CD14-positive monocyte (primary cell): ENCODE results near the gene HAPLN1. TPM values are rescaled to one million over a fixed set of nuclear protein-coding genes. Genes with fewer than 3 reads are reported as not detected.

ENCODE experiments used
- DNase-seq, 3 donors: peaks; one replicate each; pipeline ENCODE4 v3.0.0-alpha.2; 2011 to 2022
- H2AFZ ChIP-seq: 2 replicates; pipeline ENCODE4 v1.6.0; 2012; ENCODE audit warnings: mild to moderate bottlenecking, low read depth, low read length, inconsistent platforms; ENCODE audit not compliant: insufficient read depth, poor library complexity, severe bottlenecking
- H3K27ac ChIP-seq, 2 donors: 1 replicate in 1 of 2; 2 replicates in 1 of 2; pipeline ENCODE4 v1.5.1; 2012 to 2013; ENCODE audit warnings: low read length in 2 of 2, control low read depth in 1 of 2, inconsistent platforms in 1 of 2, low read depth in 1 of 2, mild to moderate bottlenecking in 1 of 2
- H3K27me3 ChIP-seq, 2 donors: one replicate each; pipeline versions ENCODE4 v1.6.0 to v1.6.1; 2011 to 2013; ENCODE audit warnings: low read length in 2 of 2; ENCODE audit not compliant: control insufficient read depth in 2 of 2, insufficient read depth in 2 of 2
- H3K36me3 ChIP-seq, 2 donors: replicated peaks in 1 of 2; 1 replicate in 1 of 2; 2 replicates in 1 of 2; pipeline versions ENCODE4 v1.5.1 to v1.6.1; 2012 to 2013; ENCODE audit warnings: low read length in 2 of 2, control low read depth in 1 of 2, inconsistent platforms in 1 of 2, mild to moderate bottlenecking in 1 of 2; ENCODE audit not compliant: insufficient read depth in 2 of 2, control insufficient read depth in 1 of 2
- H3K4me1 ChIP-seq, 2 donors: 1 replicate in 1 of 2; 2 replicates in 1 of 2; pipeline versions ENCODE4 v1.5.1 to v1.6.1; 2012 to 2013; ENCODE audit warnings: low read length in 2 of 2, control low read depth in 1 of 2, inconsistent platforms in 1 of 2, mild to moderate bottlenecking in 1 of 2, moderate library complexity in 1 of 2; ENCODE audit not compliant: insufficient read depth in 2 of 2, control insufficient read depth in 1 of 2
- H3K4me2 ChIP-seq: replicated peaks from 2 replicates; pipeline ENCODE3; 2012; ENCODE audit warnings: low read length, moderate library complexity, mild to moderate bottlenecking; ENCODE audit not compliant: poor library complexity, severe bottlenecking; ENCODE audit errors: extremely low read depth
- H3K4me3 ChIP-seq, 3 experiments: fragments of 200-600 bp in 1 of 3; sonication (generic) in 1 of 3; replicated peaks in 1 of 3; 1 replicate in 2 of 3; 2 replicates in 1 of 3; pipeline ENCODE4 v1.5.1; 2011 to 2013; ENCODE audit warnings: low read length in 3 of 3, mild to moderate bottlenecking in 3 of 3, control low read depth in 2 of 3, low read depth in 2 of 3, inconsistent platforms in 1 of 3, moderate library complexity in 1 of 3
- H3K79me2 ChIP-seq: 2 replicates; pipeline ENCODE4 v1.6.0; 2012; ENCODE audit warnings: mild to moderate bottlenecking, control low read depth, inconsistent platforms, low read length, moderate library complexity; ENCODE audit not compliant: insufficient read depth
- H3K9ac ChIP-seq: 2 replicates; pipeline ENCODE4 v1.6.0; 2017; ENCODE audit warnings: low read length, mild to moderate bottlenecking; ENCODE audit not compliant: insufficient read depth, poor library complexity, severe bottlenecking
- H3K9me3 ChIP-seq, 2 donors: replicated peaks in 1 of 2; 1 replicate in 1 of 2; 2 replicates in 1 of 2; pipeline versions ENCODE4 v1.5.1 to v1.6.1; 2012 to 2013; ENCODE audit warnings: low read length in 2 of 2, control low read depth in 1 of 2; ENCODE audit not compliant: control insufficient read depth in 1 of 2, insufficient read depth in 1 of 2
- H4K20me1 ChIP-seq: 2 replicates; pipeline ENCODE4 v1.6.0; 2012; ENCODE audit warnings: mild to moderate bottlenecking, low read length, control low read depth, moderate library complexity; ENCODE audit not compliant: insufficient read depth
- H3K27ac Mint-ChIP-seq, 7 donors: one replicate each; pipeline ENCODE4 v1.8.0; 2020; ENCODE audit warnings: mild to moderate bottlenecking in 7 of 7, mixed read lengths in 7 of 7, moderate library complexity in 6 of 7, inconsistent platforms in 2 of 7
- H3K27me3 Mint-ChIP-seq, 3 donors: one replicate each; pipeline ENCODE4 v1.8.0; 2021 to 2022; ENCODE audit warnings: low read depth in 3 of 3, mild to moderate bottlenecking in 3 of 3, mixed read lengths in 3 of 3, moderate library complexity in 3 of 3, inconsistent platforms in 1 of 3
- H3K36me3 Mint-ChIP-seq, 2 donors: one replicate each; pipeline ENCODE4 v1.8.0; 2020; ENCODE audit warnings: mixed read lengths in 2 of 2, inconsistent platforms in 1 of 2, mild to moderate bottlenecking in 1 of 2
- H3K4me1 Mint-ChIP-seq: one replicate; pipeline ENCODE4 v1.8.0; 2020; ENCODE audit warnings: mild to moderate bottlenecking, mixed read lengths
- H3K4me3 Mint-ChIP-seq, 2 donors: one replicate each; pipeline ENCODE4 v1.8.0; 2020; ENCODE audit warnings: mild to moderate bottlenecking in 2 of 2, mixed read lengths in 2 of 2, moderate library complexity in 1 of 2
- H3K9me3 Mint-ChIP-seq, 7 donors: one replicate each; pipeline ENCODE4 v1.8.0; 2020 to 2022; ENCODE audit warnings: mixed read lengths in 7 of 7, mild to moderate bottlenecking in 6 of 7, moderate library complexity in 6 of 7, inconsistent platforms in 2 of 7
- CTCF ChIP-seq: fragments of 200-600 bp; IDR thresholded peaks from one replicate; pipeline ENCODE4 v1.8.0; 2022; ENCODE audit warnings: antibody characterized with exemption, mild to moderate bottlenecking
- WGBS: methylation state at CpG from one replicate; pipeline ENCODE4 v1.1.5; 2013; ENCODE audit warnings: missing lambda C conversion rate; ENCODE audit not compliant: insufficient coverage; 5-methylcytosine and 5-hydroxymethylcytosine counted together
- intact Hi-C, 2 donors: fragments of 100-400 bp; cut with micrococcal nuclease; formaldehyde crosslinking; loops; one replicate each; pipeline versions ENCODE4 v1.15.0 to v1.15.1; 2023
- polyA plus RNA-seq, 3 donors: library from polyadenylated mRNA; depleted of rRNA in 1 of 3; unstranded in 2 of 3; stranded (reverse) in 1 of 3; fragments of 300-500 nt in 2 of 3; fragments of >200 nt in 1 of 3; fragmentation: Illumina TruSeq in 2 of 3; gene quantifications; 1 replicate in 2 of 3; 2 replicates in 1 of 3; pipeline ENCODE4 v1.2.3, GENCODE V29; 2012 to 2021

The HAPLN1 gene
- polyA plus RNA-seq, 3 donors: not detected

DNA sequence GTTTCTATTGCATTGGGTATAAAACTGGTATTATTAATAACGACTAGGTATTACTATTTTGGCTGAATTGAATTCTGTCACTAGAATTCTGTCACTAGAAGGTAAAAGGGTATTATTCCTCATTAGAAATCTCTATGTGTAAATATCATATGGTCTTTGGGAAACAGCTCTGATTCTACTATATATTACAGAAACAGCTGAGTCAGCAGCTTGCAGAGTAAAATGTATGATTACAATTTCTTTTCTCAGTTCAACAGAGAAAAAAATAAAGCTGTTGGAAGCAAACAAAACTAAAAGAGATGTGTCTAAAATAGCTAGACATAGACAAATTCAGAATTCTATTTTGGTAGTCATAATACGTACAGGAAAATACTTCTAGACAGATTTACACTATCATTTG is 48.5 kb downstream of the HAPLN1 start:
- no CpG with 5 or more reads among the region's 2 CpGs for WGBS

DNA sequence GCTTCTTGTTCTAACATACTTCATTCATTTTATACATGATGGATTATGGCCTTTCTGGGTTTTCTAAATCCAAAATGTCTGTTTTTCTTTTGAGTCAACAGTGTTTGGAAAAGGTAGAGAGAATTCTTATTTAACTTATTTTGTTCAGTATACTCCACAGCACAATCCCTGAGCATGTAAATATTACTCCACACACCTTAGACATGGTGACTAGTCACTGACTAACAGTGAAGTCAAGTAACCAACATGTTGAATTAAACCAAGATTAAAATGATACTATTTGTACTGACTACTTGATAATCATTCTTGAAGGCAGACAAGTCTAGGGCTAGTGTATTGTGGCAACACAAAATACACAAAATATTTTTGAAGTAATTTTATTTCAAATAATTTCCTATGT is 55.0 kb downstream of the HAPLN1 start:
- TF ChIP-seq CTCF: no peak
- H3K27ac Mint-ChIP-seq: no peak overlapping the region

More for the DNA sequence above, 48.5 kb downstream of the HAPLN1 start:
- Mint-ChIP-seq H3K9me3 (peaks cover 0 to 2% (median 0%) of the 10 kb centered on the region in 7 donors), H3K4me3 (no peak overlapping the region), H3K27ac (no peak overlapping the region), H3K4me1 (peaks cover 2% of the 10 kb centered on the region), H3K27me3 (peaks cover 10 to 29% (median 22%) of the 10 kb centered on the region in 3 donors), H3K36me3 (no peaks in the 10 kb centered on the region)
- TF ChIP-seq CTCF: no peak
- Histone ChIP-seq H3K9ac (no peak overlapping the region), H3K4me3 (no peak overlapping the region), H3K27ac (no peak overlapping the region), H3K4me2 (no peak overlapping the region), H3K79me2 (no peaks in the 10 kb centered on the region), H3K36me3 (no peaks in the 10 kb centered on the region), H4K20me1 (no peaks in the 10 kb centered on the region), H3K27me3 (peaks cover 23 to 36% of the 10 kb centered on the region in 2 donors), H2AFZ (no peak overlapping the region), H3K4me1 (no peaks in the 10 kb centered on the region), H3K9me3 (no peaks in the 10 kb centered on the region)
- intact Hi-C loops: no loop called here
- DNase-seq: no peak

More for the DNA sequence above, 55.0 kb downstream of the HAPLN1 start:
- H3K9me3 ChIP-seq: no peaks in the 10 kb centered on the region
- H3K36me3 Mint-ChIP-seq: no peaks in the 10 kb centered on the region
- H3K27me3 Mint-ChIP-seq: peaks cover 18 to 57% (median 33%) of the 10 kb centered on the region in 3 donors
- H2AFZ ChIP-seq: no peak overlapping the region
- H3K4me1 ChIP-seq: no peaks in the 10 kb centered on the region
- no peaks in the 10 kb centered on the region for H3K36me3 ChIP-seq
- intact Hi-C loops: no loop called here
- peaks cover 50 to 65% of the 10 kb centered on the region in 2 donors for H3K27me3 ChIP-seq
- no peak for DNase-seq
- no peak overlapping the region for H3K4me3 Mint-ChIP-seq
- H3K9ac ChIP-seq: no peak overlapping the region
- no peak overlapping the region for H3K27ac ChIP-seq
- H3K4me2 ChIP-seq: no peak overlapping the region
- H3K4me1 Mint-ChIP-seq: peaks cover 4% of the 10 kb centered on the region
- H3K9me3 Mint-ChIP-seq: peaks cover 0 to 6% (median 2%) of the 10 kb centered on the region in 7 donors
- no peaks in the 10 kb centered on the region for H3K79me2 ChIP-seq
- no peak overlapping the region for H3K4me3 ChIP-seq
- H4K20me1 ChIP-seq: no peaks in the 10 kb centered on the region
